NCI-H526 (cell line): ENCODE measurements around the gene PRKAR1B.
A peak's percentile ranks its signal among the peaks of the same experiment; 100 is the strongest.
"Not testable (repeated sequence)": the region's sequence is repeated elsewhere in the genome, so short reads cannot be mapped to it uniquely, and the experiment has no call there.

Experiments used
- DNase-seq, 2 experiments: peaks; one replicate each; lab custom pipeline; 2025; lab: John Stamatoyannopoulos, UW

Gene PRKAR1B

GRCh38 chr7:668139-668931 is 58.7 kb downstream of the PRKAR1B start:
- no peak for DNase-seq

GRCh38 chr7:666454-667292 is 60.4 kb downstream of the PRKAR1B start:
- no peak for DNase-seq

GRCh38 chr7:665736-666453 is 61.2 kb downstream of the PRKAR1B start:
- DNase-seq: peak in 1 of 2 experiments; percentile 35

- peak; percentile 41 to 66 for DNase-seq
These were observed 61.9 kb downstream of the PRKAR1B start for GRCh38 chr7:664997-665735.

- no peak for DNase-seq
These were observed 62.7 kb downstream of the PRKAR1B start for GRCh38 chr7:664402-664775.

- no peak for DNase-seq
These were observed 64.5 kb downstream of the PRKAR1B start for GRCh38 chr7:662576-662975.

GRCh38 chr7:659996-660395 is 67.1 kb downstream of the PRKAR1B start:
- no peak for DNase-seq

- DNase-seq: no peak
These were observed 67.7 kb downstream of the PRKAR1B start for GRCh38 chr7:659306-659847.

- no peak for DNase-seq
These were observed 69.4 kb downstream of the PRKAR1B start for GRCh38 chr7:657565-658119.

- not testable (repeated sequence) for DNase-seq
These were observed 70.1 kb downstream of the PRKAR1B start for GRCh38 chr7:657010-657409.

- no peak for DNase-seq
These were observed 71.3 kb downstream of the PRKAR1B start for GRCh38 chr7:655758-656157.

GRCh38 chr7:653829-654764 is 73.0 kb downstream of the PRKAR1B start:
- no peak for DNase-seq

GRCh38 chr7:652881-653280 is 74.2 kb downstream of the PRKAR1B start:
- no peak for DNase-seq

GRCh38 chr7:652167-652566 is 74.9 kb downstream of the PRKAR1B start:
- DNase-seq: not testable (repeated sequence)

GRCh38 chr7:651032-651728 is 75.9 kb downstream of the PRKAR1B start:
- no peak for DNase-seq

GRCh38 chr7:650339-651031 is 76.6 kb downstream of the PRKAR1B start:
- DNase-seq: no peak

GRCh38 chr7:646951-647350 is 80.1 kb downstream of the PRKAR1B start:
- no peak for DNase-seq

GRCh38 chr7:646487-646886 is 80.6 kb downstream of the PRKAR1B start:
- DNase-seq: no peak

GRCh38 chr7:645606-646005 is 81.5 kb downstream of the PRKAR1B start:
- DNase-seq: no peak
